Measurements from ENCODE around the gene EN1. TPM values are rescaled to one million over a fixed set of nuclear protein-coding genes. Genes with fewer than 3 reads are reported as not detected.
A peak's percentile ranks its signal among the peaks of the same experiment; 100 is the strongest.

EN1 gene
- total RNA-seq, 1 donor from 2014 or later: not detected

DNA sequence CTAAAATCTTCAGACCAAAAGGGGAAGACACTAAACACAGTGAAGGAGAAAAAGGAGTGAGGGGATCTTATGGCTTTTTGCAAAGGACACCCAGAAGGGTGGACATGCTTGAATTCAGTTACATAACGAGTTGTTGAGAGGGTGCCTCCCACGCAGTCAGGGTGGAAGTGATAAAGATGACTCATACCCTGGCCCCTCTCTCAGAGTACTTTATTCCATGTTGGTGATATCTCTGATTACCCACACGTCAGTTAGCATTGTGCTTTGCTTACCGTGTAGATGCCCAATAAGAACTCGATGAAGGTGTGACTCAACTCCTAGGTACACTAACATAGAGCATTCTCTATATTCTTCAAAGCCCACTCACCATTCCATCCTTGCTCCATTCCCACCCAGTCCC is 44.4 kb downstream of the EN1 start:
- H3K4me3 ChIP-seq (ENCODE audit: low read depth, low read length): no peak overlapping the region
- DNase-seq (ENCODE audit: low read depth): no peak
- TF ChIP-seq CTCF (conservative IDR thresholded peaks at IDR 0.05; ENCODE audit: low read depth, low read length): no peak

DNA sequence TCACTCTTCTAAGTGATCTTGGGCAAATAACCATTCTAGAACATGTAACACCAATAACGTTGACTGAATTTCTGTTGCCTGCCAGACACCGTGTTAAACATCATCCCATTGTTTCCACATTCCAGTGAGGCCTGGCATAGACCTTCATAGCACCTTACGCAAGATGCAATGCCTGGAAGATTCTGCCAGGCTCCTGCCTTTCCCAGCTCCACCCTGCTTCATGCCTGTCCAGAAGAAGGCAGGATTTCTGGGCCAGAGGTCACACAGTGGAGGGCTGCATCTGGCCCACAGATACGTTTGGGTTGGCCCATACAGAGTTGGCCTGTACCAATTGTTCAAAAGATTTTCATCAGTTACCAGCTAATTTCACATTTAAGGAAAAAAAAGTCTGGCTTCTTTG is 46.3 kb downstream of the EN1 start:
- peak; percentile 2 for DNase-seq (ENCODE audit: low read depth)
- H3K4me3 ChIP-seq (ENCODE audit: low read depth, low read length): no peak overlapping the region
- TF ChIP-seq CTCF (conservative IDR thresholded peaks at IDR 0.05; ENCODE audit: low read depth, low read length): no peak

GRCh38 chr2:118800736-118801135 is 46.7 kb downstream of the EN1 start:
- H3K4me3 ChIP-seq (ENCODE audit: low read depth, low read length): no peak overlapping the region
- DNase-seq (ENCODE audit: low read depth): no peak
- no peak for TF ChIP-seq CTCF (conservative IDR thresholded peaks at IDR 0.05; ENCODE audit: low read depth, low read length)

- TF ChIP-seq CTCF (conservative IDR thresholded peaks at IDR 0.05; ENCODE audit: low read depth, low read length): no peak
- no peak overlapping the region for H3K4me3 ChIP-seq (ENCODE audit: low read depth, low read length)
- DNase-seq (ENCODE audit: low read depth): no peak
Measured at GRCh38 chr2:118794546-118794945, 52.9 kb downstream of the EN1 start.

Other genes with a start within 250 kb of the EN1 start
- not detected in 2 replicates for gene MARCO, start 94.5 kb upstream of the EN1 start, total RNA-seq